ELF-1 (cell line): ENCODE results near the gene PLEKHF1.
A peak's percentile ranks its signal among the peaks of the same experiment; 100 is the strongest.

Experiments
- DNase-seq: peaks from one replicate; pipeline ENCODE4 v3.0.0-alpha.2; 2016; ENCODE audit warnings: low read depth, low spot score

Gene PLEKHF1

DNA sequence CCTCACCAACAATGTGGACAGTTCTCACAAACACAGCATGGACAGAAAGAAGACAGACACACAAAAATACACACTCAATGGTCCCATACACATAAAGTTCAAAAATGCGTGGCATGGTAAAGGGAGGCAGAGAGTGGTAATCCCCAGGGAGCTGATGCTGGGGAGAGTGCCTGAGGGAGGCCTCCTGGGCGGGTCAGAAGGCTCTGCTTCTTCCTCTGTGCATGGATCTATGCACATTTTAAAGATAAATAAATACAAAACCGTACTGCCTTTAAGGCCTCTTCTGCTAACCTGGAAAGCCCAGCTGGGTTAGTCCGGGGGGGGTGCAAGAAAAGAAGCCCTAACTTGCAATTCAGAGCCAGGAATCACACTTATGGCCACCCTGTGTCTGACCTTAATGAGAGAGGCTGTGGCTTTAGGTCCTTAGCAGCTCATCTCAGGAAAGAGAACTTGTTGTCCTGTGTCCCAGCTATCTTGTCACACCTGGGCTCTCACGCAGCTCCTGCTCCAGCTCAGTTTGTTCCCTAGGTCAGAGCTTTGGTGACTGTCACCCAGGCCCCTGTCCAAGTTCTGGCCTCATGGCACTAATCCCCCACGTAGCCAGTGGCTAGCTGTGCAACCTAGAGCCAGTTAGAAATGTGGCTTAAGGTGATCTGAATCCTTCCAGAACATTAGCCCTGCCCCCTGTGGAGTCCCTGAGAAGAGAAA, 30.7 kb upstream of the PLEKHF1 start:
- DNase-seq: no peak

GRCh38 chr19:29635963-29636362, 29.3 kb upstream of the PLEKHF1 start:
- no peak for DNase-seq

GRCh38 chr19:29636553-29637360, 28.5 kb upstream of the PLEKHF1 start:
- no peak for DNase-seq

GRCh38 chr19:29639086-29639485, 26.2 kb upstream of the PLEKHF1 start:
- DNase-seq: no peak

- DNase-seq: no peak
These were observed 25.0 kb upstream of the PLEKHF1 start for GRCh38 chr19:29640231-29640630.

DNA sequence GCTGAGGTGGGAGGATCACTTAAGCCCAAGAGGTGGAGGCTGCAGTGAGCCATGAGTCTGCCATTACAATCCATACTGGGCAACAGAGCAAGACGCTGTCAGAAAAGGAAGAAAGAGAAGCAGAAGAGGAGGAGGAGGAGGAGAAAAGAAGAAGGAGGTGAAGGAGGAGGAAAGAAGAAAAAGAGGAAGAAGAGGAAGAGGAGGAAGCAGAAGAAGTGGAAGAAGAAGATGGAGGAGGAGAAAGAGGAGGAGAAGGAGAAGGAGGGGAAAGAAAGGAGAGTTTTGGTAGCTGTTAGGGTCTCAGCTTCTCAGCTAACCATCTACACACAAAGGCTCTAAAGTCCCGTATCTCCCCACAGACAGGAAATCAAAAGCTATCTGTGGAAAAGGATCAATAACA, 23.7 kb upstream of the PLEKHF1 start:
- DNase-seq: no peak

DNA sequence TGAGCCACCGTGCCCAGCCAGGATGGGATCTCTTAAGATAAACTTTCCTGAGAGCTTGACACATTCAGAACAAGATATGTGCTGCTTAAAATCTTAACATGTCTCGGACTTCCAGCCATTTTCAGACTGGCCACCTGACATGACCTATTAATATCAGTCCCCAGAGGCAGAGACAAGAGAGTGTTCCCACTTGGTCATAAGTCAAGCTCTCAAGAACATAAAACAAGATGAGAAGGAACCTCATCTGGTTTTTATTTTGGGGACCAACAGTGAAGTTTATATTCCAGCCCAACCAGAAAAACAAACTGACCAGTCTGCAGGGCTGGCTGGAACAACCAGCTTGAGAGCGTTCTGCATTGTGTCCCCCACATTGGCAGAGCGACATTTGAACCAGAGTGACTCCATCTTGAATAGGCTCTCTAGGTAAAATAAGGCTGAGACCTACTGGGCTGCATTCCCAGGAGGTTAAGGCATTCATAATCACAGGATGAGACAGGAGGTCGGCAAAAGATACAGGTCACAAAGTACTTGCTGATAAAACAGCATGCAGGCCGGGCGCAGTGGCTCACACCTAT, 21.8 kb upstream of the PLEKHF1 start:
- no peak for DNase-seq

DNA sequence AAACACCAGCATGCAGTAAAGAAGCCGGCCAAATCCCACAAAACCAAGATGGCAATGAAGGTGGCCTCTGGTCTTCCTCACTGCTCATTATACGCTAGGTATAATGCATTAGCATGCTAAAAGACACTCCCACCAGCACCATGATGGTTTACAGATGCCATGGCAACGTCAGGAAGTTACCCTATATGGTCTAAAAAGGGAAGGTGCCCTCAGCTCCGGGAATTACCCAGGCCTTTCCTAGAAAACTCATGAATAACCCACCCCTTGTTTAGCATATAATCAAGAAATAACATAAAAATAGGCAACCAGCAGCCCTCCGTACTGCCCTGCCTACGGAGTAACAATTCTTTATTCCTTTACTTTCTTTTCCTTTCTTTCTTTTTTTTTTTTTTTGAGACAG, 21.1 kb upstream of the PLEKHF1 start:
- no peak for DNase-seq

GRCh38 chr19:29645491-29645867, 19.8 kb upstream of the PLEKHF1 start:
- DNase-seq: no peak

DNA sequence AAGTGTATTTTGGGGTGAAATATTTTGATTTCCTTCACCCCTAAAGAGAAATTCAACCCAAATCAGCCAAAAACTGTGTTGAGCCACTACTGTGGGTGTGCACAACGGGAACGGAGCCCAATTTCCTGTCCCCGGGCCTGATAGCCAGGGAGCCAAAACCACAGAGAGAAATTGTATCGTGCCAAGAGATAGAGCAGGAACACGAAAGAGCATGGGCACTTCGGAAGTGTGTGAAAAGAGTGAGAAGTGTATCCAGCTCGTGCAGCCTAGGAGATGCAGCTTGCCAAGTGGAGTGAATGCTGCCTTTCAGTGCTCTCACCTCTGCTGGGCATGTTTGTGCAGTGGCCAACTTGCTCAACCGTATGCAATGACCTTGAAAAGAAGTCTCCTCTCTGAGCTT, 19.4 kb upstream of the PLEKHF1 start:
- no peak for DNase-seq

- no peak for DNase-seq
These were observed 14.4 kb upstream of the PLEKHF1 start for GRCh38 chr19:29650772-29651387.

GRCh38 chr19:29651622-29652394, 13.5 kb upstream of the PLEKHF1 start:
- DNase-seq: no peak

- no peak for DNase-seq
These were observed 11.9 kb upstream of the PLEKHF1 start for GRCh38 chr19:29653398-29653797.

- no peak for DNase-seq
These were observed 9.5 kb upstream of the PLEKHF1 start for GRCh38 chr19:29655648-29656335.

DNA sequence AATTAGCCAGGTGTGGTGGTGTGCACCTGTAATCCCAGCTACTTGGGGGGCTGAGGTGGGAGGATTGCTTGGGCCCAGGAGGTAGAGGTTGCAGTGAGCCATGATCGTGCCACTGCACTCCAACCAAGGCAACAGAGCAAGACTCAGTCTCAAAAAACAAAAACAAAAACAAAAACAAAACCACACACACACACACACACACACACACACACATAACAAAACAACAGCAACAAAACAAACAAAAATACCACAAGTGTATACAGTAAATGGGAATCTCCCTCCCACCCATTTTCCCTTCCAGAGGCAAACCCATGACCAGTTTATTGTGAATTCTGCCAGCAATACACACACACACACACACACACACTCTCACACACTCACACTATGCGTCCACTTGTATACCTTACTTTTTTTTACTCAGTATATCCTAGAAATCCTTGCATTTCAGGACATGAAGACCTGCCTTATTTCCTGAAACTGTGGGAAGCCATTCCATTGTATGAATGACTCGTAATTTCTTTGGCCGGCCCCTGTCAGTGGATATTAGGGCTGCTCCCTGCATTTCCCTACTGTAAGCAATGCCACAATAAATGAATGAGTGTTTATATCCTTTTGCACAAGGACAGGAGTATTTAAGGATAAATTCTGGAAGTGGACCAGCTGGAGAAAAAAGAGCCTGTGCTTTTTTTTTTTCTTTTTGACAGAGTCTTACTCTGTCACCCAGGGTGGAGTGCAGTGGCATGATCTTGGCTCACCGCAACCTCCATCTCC, 6.9 kb upstream of the PLEKHF1 start:
- DNase-seq: no peak

- no peak for DNase-seq
These were observed 4.4 kb upstream of the PLEKHF1 start for GRCh38 chr19:29660835-29661234.

GRCh38 chr19:29662278-29662603, 3.0 kb upstream of the PLEKHF1 start:
- no peak for DNase-seq

GRCh38 chr19:29662604-29663404, 2.5 kb upstream of the PLEKHF1 start:
- peak; percentile 34 for DNase-seq
